Measurements from ENCODE around the gene CC2D2B.
"Not testable (repeated sequence)": the region's sequence is repeated elsewhere in the genome, so short reads cannot be mapped to it uniquely, and the experiment has no call there.

DNA sequence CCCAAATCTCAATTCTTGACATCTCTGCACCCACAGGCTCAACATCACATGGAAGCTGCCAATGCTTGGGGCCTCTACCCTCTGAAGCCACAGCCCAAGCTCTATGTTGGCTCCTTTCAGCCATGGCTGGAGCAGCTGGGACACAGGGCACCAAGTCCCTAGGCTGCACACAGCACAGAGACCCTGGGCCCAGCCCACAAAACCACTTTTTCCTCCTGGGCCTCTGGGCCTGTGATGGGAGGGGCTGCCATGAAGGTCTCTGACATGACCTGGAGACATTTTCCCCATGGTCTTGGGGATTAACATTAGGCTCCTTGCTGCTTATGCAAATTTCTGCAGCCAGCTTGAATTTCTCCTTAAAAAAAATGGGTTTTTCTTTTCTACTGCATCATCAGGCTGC lies 33.0 kb upstream of the CC2D2B start:
- TF ChIP-seq POLR2A, CTCF, POLR2AphosphoS5 (IDR thresholded peaks at IDR 0.05): not testable (repeated sequence)

Measured in breast epithelium (tissue), 3 donors.